GM18858 (cell line): ENCODE measurements around the gene BASP1.
"Not testable (repeated sequence)": the region's sequence is repeated elsewhere in the genome, so short reads cannot be mapped to it uniquely, and the experiment has no call there.

ENCODE experiments used
- ATAC-seq: cut with Tn5 transposase; IDR thresholded peaks from one replicate; pipeline ENCODE4 v1.9.1; 2021; ENCODE audit not compliant: unreplicated experiment

BASP1 gene

GRCh38 chr5:17312358-17312757 lies 94.9 kb downstream of the BASP1 start:
- no peak for ATAC-seq

- ATAC-seq: no peak
Observed at GRCh38 chr5:17314907-17315471, 97.6 kb downstream of the BASP1 start.

- ATAC-seq: no peak
Observed at GRCh38 chr5:17315710-17316221, 98.3 kb downstream of the BASP1 start.

- peak; percentile 74 for ATAC-seq
Observed at GRCh38 chr5:17316970-17317459, 99.6 kb downstream of the BASP1 start.

GRCh38 chr5:17317473-17317872 lies 100.0 kb downstream of the BASP1 start:
- ATAC-seq: peak; percentile 17

- not testable (repeated sequence) for ATAC-seq
Observed at GRCh38 chr5:17319095-17319494, 101.7 kb downstream of the BASP1 start.

GRCh38 chr5:17325770-17326599 lies 108.6 kb downstream of the BASP1 start:
- no peak for ATAC-seq
